ENCODE results near the gene ELP2.

GRCh38 chr18:36114738-36115137 is 15.0 kb upstream of the ELP2 start:
- no peak for TF ChIP-seq CTCF (IDR thresholded peaks at IDR 0.05)
- TF ChIP-seq POLR2A (IDR thresholded peaks at IDR 0.05): no peak
- no peak for TF ChIP-seq POLR2AphosphoS5 (IDR thresholded peaks at IDR 0.05; ENCODE audit: insufficient read depth in 1 of 2, low read depth in 1 of 2)

Data from vagina (tissue), 2 donors.